IMR-90 (cell line): Measurements from ENCODE around the gene SEMA4D. TPM values are rescaled to one million over a fixed set of nuclear protein-coding genes. Genes with fewer than 3 reads are reported as not detected.

ENCODE experiments used
- ATAC-seq: fragments of 200-7000 bp; cut with Tn5 transposase; 2 replicates; pipeline ENCODE4 v1.9.1; 2020; ENCODE audit warnings: low read depth, mild to moderate bottlenecking, moderate library complexity
- BruUV-seq: library from RNA; stranded (reverse); fragments of 400-500 nt; replicated peaks from 2 replicates; lab custom pipeline; 2021; lab: Mats Ljungman, UMichigan
- CTCF ChIA-PET: fragments of 300-600 bp; formaldehyde crosslinking; extraction: SDS; loops from one replicate; lab custom pipeline; 2021; ENCODE audit warnings: antibody characterized with exemption; lab: Yijun Ruan, JAX
- POLR2A ChIA-PET: fragments of 300-600 bp; sonication (Branson Sonifier 250); formaldehyde crosslinking; loops from one replicate; lab custom pipeline; 2022; ENCODE audit warnings: antibody characterized with exemption; ENCODE audit not compliant: unreplicated experiment; lab: Charles Lee
- DNase-seq: peaks from one replicate; pipeline ENCODE4 v3.0.0; 2013
- H2AFZ ChIP-seq: replicated peaks from 2 replicates; pipeline ENCODE3; 2013; ENCODE audit warnings: low read length, mild to moderate bottlenecking; ENCODE audit not compliant: poor library complexity
- H2AK5ac ChIP-seq: 2 replicates; pipeline ENCODE4 v1.6.1; 2013; ENCODE audit warnings: low read depth, low read length, inconsistent platforms
- H2AK9ac ChIP-seq: replicated peaks from 2 replicates; pipeline ENCODE3; 2013; ENCODE audit warnings: mild to moderate bottlenecking, low read depth, low read length, moderate library complexity; ENCODE audit not compliant: poor library complexity
- H2BK120ac ChIP-seq: 2 replicates; pipeline ENCODE4 v1.6.1; 2013; ENCODE audit warnings: low read depth, low read length, inconsistent platforms
- H2BK15ac ChIP-seq: 3 replicates; pipeline ENCODE4 v1.6.1; 2013; ENCODE audit warnings: low read depth, low read length, inconsistent platforms
- H2BK20ac ChIP-seq: 2 replicates; pipeline ENCODE4 v1.6.1; 2013; ENCODE audit warnings: low read depth, mild to moderate bottlenecking, inconsistent platforms, low read length, moderate library complexity
- H2BK5ac ChIP-seq: 2 replicates; pipeline ENCODE4 v1.6.1; 2013; ENCODE audit warnings: mild to moderate bottlenecking, low read depth, low read length, inconsistent platforms; ENCODE audit not compliant: poor library complexity, severe bottlenecking
- H3K14ac ChIP-seq: replicated peaks from 2 replicates; pipeline ENCODE4 v1.6.1; 2013; ENCODE audit warnings: low read depth, low read length, inconsistent platforms
- H3K18ac ChIP-seq: 2 replicates; pipeline ENCODE4 v1.6.1; 2013; ENCODE audit warnings: low read depth, low read length, control low read depth
- H3K23ac ChIP-seq: 2 replicates; pipeline ENCODE4 v1.6.1; 2013; ENCODE audit warnings: low read depth, low read length, inconsistent platforms
- H3K27ac ChIP-seq: 2 replicates; pipeline ENCODE4 v1.5.1; 2013; ENCODE audit warnings: mild to moderate bottlenecking, control low read depth, low read length; ENCODE audit not compliant: insufficient read depth
- H3K27me3 ChIP-seq: 2 replicates; pipeline ENCODE4 v1.6.1; 2013; ENCODE audit warnings: low read length; ENCODE audit not compliant: control insufficient read depth, insufficient read depth
- H3K36me3 ChIP-seq: 2 replicates; pipeline ENCODE4 v1.6.1; 2013; ENCODE audit warnings: low read length, mixed read lengths; ENCODE audit not compliant: control insufficient read depth, insufficient read depth
- H3K4ac ChIP-seq: 2 replicates; pipeline ENCODE4 v1.6.1; 2013; ENCODE audit warnings: low read depth, low read length, inconsistent platforms
- H3K4me1 ChIP-seq: 2 replicates; pipeline ENCODE4 v1.6.1; 2013; ENCODE audit warnings: low read length, mixed read lengths; ENCODE audit not compliant: control insufficient read depth, insufficient read depth
- H3K4me2 ChIP-seq: 2 replicates; pipeline ENCODE4 v1.6.1; 2013; ENCODE audit warnings: low read depth, mild to moderate bottlenecking, control low read depth, low read length, moderate library complexity
- H3K4me3 ChIP-seq: 2 replicates; pipeline ENCODE4 v1.5.1; 2013; ENCODE audit warnings: low read depth, mild to moderate bottlenecking, control low read depth, low read length, moderate library complexity; ENCODE audit not compliant: insufficient read depth
- H3K56ac ChIP-seq: 2 replicates; pipeline ENCODE4 v1.6.1; 2013; ENCODE audit warnings: low read length, inconsistent platforms; ENCODE audit not compliant: insufficient read depth; ENCODE audit errors: extremely low read depth
- H3K79me1 ChIP-seq, 2 experiments: 2 replicates each; pipeline ENCODE4 v1.6.1; 2013; ENCODE audit warnings: low read length in 2 of 2, inconsistent platforms in 1 of 2, low read depth in 1 of 2
- H3K9ac ChIP-seq: 2 replicates; pipeline ENCODE4 v1.6.1; 2013; ENCODE audit warnings: low read depth, low read length, control low read depth
- H3K9me1 ChIP-seq: 2 replicates; pipeline ENCODE4 v1.6.1; 2013; ENCODE audit warnings: low read length, inconsistent platforms; ENCODE audit not compliant: insufficient read depth
- H3K9me3 ChIP-seq: 2 replicates; pipeline ENCODE4 v1.6.1; 2013; ENCODE audit warnings: low read length; ENCODE audit not compliant: control insufficient read depth, insufficient read depth
- H4K20me1 ChIP-seq: 2 replicates; pipeline ENCODE4 v1.6.1; 2013; ENCODE audit warnings: low read length, inconsistent platforms; ENCODE audit not compliant: insufficient read depth
- H4K5ac ChIP-seq: 2 replicates; pipeline ENCODE4 v1.6.1; 2013; ENCODE audit warnings: mild to moderate bottlenecking, low read depth, low read length, control low read depth
- H4K8ac ChIP-seq, 2 experiments: 2 replicates each; pipeline ENCODE4 v1.6.1; 2013; ENCODE audit warnings: low read depth in 2 of 2, low read length in 2 of 2, control low read depth in 1 of 2, inconsistent platforms in 1 of 2
- H4K91ac ChIP-seq: 2 replicates; pipeline ENCODE4 v1.6.1; 2013; ENCODE audit warnings: low read depth, low read length, inconsistent platforms; ENCODE audit not compliant: insufficient read depth
- BHLHE40 ChIP-seq: fragments of 150-350 bp; IDR thresholded peaks from 2 replicates; pipeline ENCODE4 v1.6.1; 2016; ENCODE audit warnings: mild to moderate bottlenecking, low read depth, low read length
- CEBPB ChIP-seq: IDR thresholded peaks from 2 replicates; pipeline ENCODE4 v1.6.1; 2012; ENCODE audit warnings: low read depth, low read length, improper control_type of control experiment
- CHD1 ChIP-seq: IDR thresholded peaks from 2 replicates; pipeline ENCODE4 v1.6.1; 2012; ENCODE audit warnings: low read depth, low read length, improper control_type of control experiment
- FOS ChIP-seq: fragments of 150-350 bp; IDR thresholded peaks from 2 replicates; pipeline ENCODE4 v1.6.1; 2016; ENCODE audit warnings: low read depth, low read length
- MAFK ChIP-seq: IDR thresholded peaks from 2 replicates; pipeline ENCODE4 v1.6.1; 2012; ENCODE audit warnings: low read depth, low read length, improper control_type of control experiment
- MAZ ChIP-seq: IDR thresholded peaks from 2 replicates; pipeline ENCODE4 v1.6.1; 2012; ENCODE audit warnings: low read depth, mild to moderate bottlenecking, low read length, improper control_type of control experiment, moderate library complexity, borderline replicate concordance
- MXI1 ChIP-seq: IDR thresholded peaks from 2 replicates; pipeline ENCODE4 v1.6.1; 2012; ENCODE audit warnings: low read depth, mild to moderate bottlenecking, low read length, moderate library complexity, borderline replicate concordance
- NFE2L2 ChIP-seq: fragments of 150-350 bp; IDR thresholded peaks from 2 replicates; pipeline ENCODE4 v1.6.1; 2016; ENCODE audit warnings: low read depth, mild to moderate bottlenecking, low read length
- POLR2A ChIP-seq: IDR thresholded peaks from 2 replicates; pipeline ENCODE4 v1.6.1; 2012; ENCODE audit warnings: mild to moderate bottlenecking, low read depth, low read length
- RAD21 ChIP-seq: IDR thresholded peaks from 2 replicates; pipeline ENCODE4 v1.6.1; 2012; ENCODE audit warnings: low read length, improper control_type of control experiment
- RCOR1 ChIP-seq: IDR thresholded peaks from 2 replicates; pipeline ENCODE4 v1.6.1; 2012; ENCODE audit warnings: mild to moderate bottlenecking, low read length, improper control_type of control experiment; ENCODE audit not compliant: insufficient replicate concordance
- RFX5 ChIP-seq: IDR thresholded peaks from 2 replicates; pipeline ENCODE4 v1.8.0; 2012; ENCODE audit warnings: low read depth, mild to moderate bottlenecking, low read length, moderate library complexity
- SMC3 ChIP-seq: fragments of 150-350 bp; IDR thresholded peaks from 2 replicates; pipeline ENCODE4 v1.6.1; 2016; ENCODE audit warnings: low read depth, mild to moderate bottlenecking, antibody characterized with exemption, low read length, moderate library complexity
- WGBS, 2 experiments: methylation state at CpG; one replicate each; pipeline versions ENCODE4 v1.1.5 to v1.1.7; 2013; ENCODE audit warnings: missing lambda C conversion rate in 2 of 2; ENCODE audit not compliant: insufficient read length in 1 of 2; ENCODE audit errors: extremely low coverage in 2 of 2; 5-methylcytosine and 5-hydroxymethylcytosine counted together
- dilution Hi-C: fragments of 300-500 bp; cut with HindIII; formaldehyde crosslinking; loops from one replicate; pipeline ENCODE4 v1.14.3; 2018; ENCODE audit warnings: low sequenced_read_pairs; ENCODE audit not compliant: unreplicated experiment
- in situ Hi-C: fragments of 300-500 bp; cut with MboI; formaldehyde crosslinking; loops from 3 replicates; pipeline ENCODE4 v1.14.3; 2019; ENCODE audit warnings: low sequenced_read_pairs, inconsistent platforms, mixed read lengths
- intact Hi-C: fragments of 100-400 bp; cut with micrococcal nuclease; formaldehyde crosslinking; loops from 2 replicates; pipeline ENCODE4 v1.10.0; 2022
- polyA plus RNA-seq, 3 experiments: library from polyadenylated mRNA; depleted of rRNA; stranded (reverse); fragments of >200 nt; gene quantifications; 2 replicates each; pipeline ENCODE4 v1.2.3, GENCODE V29; 2012; ENCODE audit warnings: low replicate concordance in 1 of 3
- total RNA-seq: library from RNA; depleted of rRNA; stranded (reverse); fragments of >200 nt; gene quantifications from 2 replicates; pipeline ENCODE4 v1.2.3, GENCODE V29; 2012
- TF ChIP-seq, protein P1 (sequence below): conservative IDR thresholded peaks from 2 replicates; pipeline ENCODE4 v1.5.1; 2012; ENCODE audit warnings: mild to moderate bottlenecking, low read depth, low read length, improper control_type of control experiment
- TF ChIP-seq, protein P2 (sequence below): fragments of 150-350 bp; IDR thresholded peaks from 2 replicates; pipeline ENCODE4 v1.6.1; 2017; ENCODE audit warnings: mild to moderate bottlenecking, antibody characterized with exemption, low read length, low read depth

Gene SEMA4D
- total and polyA plus RNA-seq, 2 of the 4 experiments (the other 2 are of a cell fraction): 0.90 to 1.5 TPM

DNA sequence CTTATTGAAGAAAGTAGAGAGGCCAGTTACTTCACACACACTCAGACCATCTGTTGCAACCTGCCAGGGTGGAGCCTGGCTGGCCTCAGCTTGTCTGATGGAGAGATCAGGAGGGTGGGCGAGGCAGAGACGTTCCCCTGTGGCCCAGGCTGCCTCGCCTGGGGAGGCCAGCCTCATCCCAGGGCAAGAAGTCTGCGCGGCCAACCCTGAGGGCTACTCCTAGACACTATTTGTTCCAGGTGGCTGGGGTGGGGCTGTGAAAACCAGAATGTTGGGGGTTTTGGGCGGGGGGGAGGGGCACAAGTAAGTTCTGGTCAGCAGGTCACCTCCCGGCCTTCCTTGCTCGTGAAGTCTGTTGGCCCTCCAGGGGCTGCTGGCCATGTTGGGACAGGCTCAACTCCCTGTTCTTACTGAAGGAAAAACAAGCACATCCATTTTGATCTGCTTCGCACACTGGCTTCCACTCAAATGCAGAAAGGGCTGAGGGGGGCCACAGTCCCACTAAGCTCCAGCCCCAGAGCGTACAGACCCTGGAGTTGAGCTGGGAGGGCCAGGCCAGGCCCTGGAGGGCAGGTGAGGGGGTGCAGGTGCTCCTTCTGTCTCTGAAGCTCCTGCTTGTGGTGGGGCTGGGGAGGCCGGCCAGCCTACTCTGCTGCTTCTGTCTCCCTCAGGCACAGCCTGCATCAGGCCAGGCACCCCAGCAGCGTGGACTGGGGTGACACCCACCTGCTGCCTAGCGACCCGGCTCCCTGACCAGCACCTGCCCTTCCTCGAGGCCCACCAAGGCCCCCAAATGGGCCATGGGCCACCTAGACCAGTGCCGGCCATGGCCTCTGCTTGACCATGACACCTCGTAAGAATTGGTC, 133.0 kb downstream of the SEMA4D start:
- H2BK5ac ChIP-seq: no peak overlapping the region
- H3K18ac ChIP-seq: no peak overlapping the region
- intact Hi-C loops (no loop called here), dilution Hi-C loops (no loop called here), in situ Hi-C loops (no loop called here)
- DNase-seq (no peak), ATAC-seq (no peak)
- H4K20me1 ChIP-seq: no peaks in the 10 kb centered on the region
- no peak overlapping the region for H2AK5ac ChIP-seq
- H3K79me1 ChIP-seq: no peaks in the 10 kb centered on the region
- H2BK15ac ChIP-seq: no peak overlapping the region
- H3K36me3 ChIP-seq: peaks cover 25% of the 10 kb centered on the region
- 86% methylated on average over 4 of the region's 17 CpGs; no CpG with 5 or more reads in 1 of the 2 experiments for WGBS, 2 experiments
- H2BK120ac ChIP-seq: no peak overlapping the region
- no peak overlapping the region for H3K4ac ChIP-seq
- H3K9ac ChIP-seq: no peak overlapping the region
- H2BK20ac ChIP-seq: no peak overlapping the region
- H4K5ac ChIP-seq: no peak overlapping the region
- no peaks in the 10 kb centered on the region for H3K4me1 ChIP-seq
- no peak overlapping the region for H3K14ac ChIP-seq
- no peak overlapping the region for H3K4me3 ChIP-seq
- peaks cover 3% of the 10 kb centered on the region for H3K9me1 ChIP-seq
- no peak overlapping the region for H3K4me2 ChIP-seq
- CTCF ChIA-PET: no interaction called here
- no peak overlapping the region for H4K8ac ChIP-seq
- POLR2A ChIA-PET: no interaction called here
- H4K91ac ChIP-seq: no peak overlapping the region
- no peak overlapping the region for H3K56ac ChIP-seq
- H3K9me3 ChIP-seq: no peaks in the 10 kb centered on the region
- H3K27me3 ChIP-seq: no peaks in the 10 kb centered on the region
- H3K27ac ChIP-seq: no peak overlapping the region
- H3K23ac ChIP-seq: no peak overlapping the region
- no TSS peak for BruUV-seq
- H2AK9ac ChIP-seq: no peak overlapping the region
- no peak overlapping the region for H2AFZ ChIP-seq
- TF ChIP-seq CHD1: no peak
- TF ChIP-seq BHLHE40: no peak
- TF ChIP-seq POLR2A: no peak
- TF ChIP-seq, protein P1, sequence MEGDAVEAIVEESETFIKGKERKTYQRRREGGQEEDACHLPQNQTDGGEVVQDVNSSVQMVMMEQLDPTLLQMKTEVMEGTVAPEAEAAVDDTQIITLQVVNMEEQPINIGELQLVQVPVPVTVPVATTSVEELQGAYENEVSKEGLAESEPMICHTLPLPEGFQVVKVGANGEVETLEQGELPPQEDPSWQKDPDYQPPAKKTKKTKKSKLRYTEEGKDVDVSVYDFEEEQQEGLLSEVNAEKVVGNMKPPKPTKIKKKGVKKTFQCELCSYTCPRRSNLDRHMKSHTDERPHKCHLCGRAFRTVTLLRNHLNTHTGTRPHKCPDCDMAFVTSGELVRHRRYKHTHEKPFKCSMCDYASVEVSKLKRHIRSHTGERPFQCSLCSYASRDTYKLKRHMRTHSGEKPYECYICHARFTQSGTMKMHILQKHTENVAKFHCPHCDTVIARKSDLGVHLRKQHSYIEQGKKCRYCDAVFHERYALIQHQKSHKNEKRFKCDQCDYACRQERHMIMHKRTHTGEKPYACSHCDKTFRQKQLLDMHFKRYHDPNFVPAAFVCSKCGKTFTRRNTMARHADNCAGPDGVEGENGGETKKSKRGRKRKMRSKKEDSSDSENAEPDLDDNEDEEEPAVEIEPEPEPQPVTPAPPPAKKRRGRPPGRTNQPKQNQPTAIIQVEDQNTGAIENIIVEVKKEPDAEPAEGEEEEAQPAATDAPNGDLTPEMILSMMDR: no peak
- no peak for TF ChIP-seq CEBPB
- no peak for TF ChIP-seq NFE2L2
- no peak for TF ChIP-seq MAZ
- no peak for TF ChIP-seq SMC3
- no peak for TF ChIP-seq FOS
- no peak for TF ChIP-seq RAD21
- no peak for TF ChIP-seq MAFK
- TF ChIP-seq MXI1: no peak
- TF ChIP-seq, protein P2, sequence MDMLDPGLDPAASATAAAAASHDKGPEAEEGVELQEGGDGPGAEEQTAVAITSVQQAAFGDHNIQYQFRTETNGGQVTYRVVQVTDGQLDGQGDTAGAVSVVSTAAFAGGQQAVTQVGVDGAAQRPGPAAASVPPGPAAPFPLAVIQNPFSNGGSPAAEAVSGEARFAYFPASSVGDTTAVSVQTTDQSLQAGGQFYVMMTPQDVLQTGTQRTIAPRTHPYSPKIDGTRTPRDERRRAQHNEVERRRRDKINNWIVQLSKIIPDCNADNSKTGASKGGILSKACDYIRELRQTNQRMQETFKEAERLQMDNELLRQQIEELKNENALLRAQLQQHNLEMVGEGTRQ: no peak
- TF ChIP-seq RFX5: no peak
- TF ChIP-seq RCOR1: no peak
